Peyer's patch (tissue), 4 donors: ENCODE data around the gene KLF16. TPM values are rescaled to one million over a fixed set of nuclear protein-coding genes. Genes with fewer than 3 reads are reported as not detected.
"Not testable (repeated sequence)": the region's sequence is repeated elsewhere in the genome, so short reads cannot be mapped to it uniquely, and the experiment has no call there.

Experiments
- DNase-seq, 3 donors: peaks; one replicate each; pipeline ENCODE4 v3.0.0-alpha.2; 2017 to 2019
- H3K27ac ChIP-seq, 4 donors: fragments of 200-600 bp; sonication (generic); one replicate each; pipeline ENCODE4 v1.5.1; 2016 to 2019
- H3K27me3 ChIP-seq, 2 donors: fragments of 200-600 bp; sonication (generic); one replicate each; pipeline ENCODE4 v1.5.1; 2019
- H3K36me3 ChIP-seq, 3 donors: fragments of 200-600 bp; sonication (generic); one replicate each; pipeline ENCODE4 v1.5.1; 2016 to 2019
- H3K4me1 ChIP-seq, 4 donors: fragments of 200-600 bp; sonication (generic); one replicate each; pipeline ENCODE4 v1.5.1; 2016 to 2019
- H3K4me3 ChIP-seq, 4 donors: fragments of 200-600 bp; sonication (generic); 1 replicate in 3 of 4; 2 replicates in 1 of 4; pipeline ENCODE4 v1.5.1; 2016 to 2019; ENCODE audit warnings: mild to moderate bottlenecking in 1 of 4
- H3K9me3 ChIP-seq, 4 donors: fragments of 200-600 bp; sonication (generic); one replicate each; pipeline ENCODE4 v1.5.1; 2016 to 2019; ENCODE audit warnings: mild to moderate bottlenecking in 1 of 4
- POLR2A ChIP-seq, 2 donors: fragments of 450-650 bp; IDR thresholded peaks; one replicate each; pipeline ENCODE4 v1.5.1; 2017; ENCODE audit warnings: antibody characterized with exemption in 2 of 2, mild to moderate bottlenecking in 2 of 2, moderate library complexity in 2 of 2
- total RNA-seq, 4 donors: library from RNA; depleted of rRNA; stranded (reverse); fragments of >200 nt; gene quantifications; one replicate each; pipeline ENCODE4 v1.1.0, GENCODE V29; 2016
- TF ChIP-seq, protein P1 (sequence below), 6 experiments: fragments of 450-650 bp in 4 of 6; fragments of 200-600 bp in 2 of 6; sonication (generic) in 1 of 6; IDR thresholded peaks; one replicate each; pipeline ENCODE4 v1.5.1; 2017 to 2019; ENCODE audit warnings: antibody characterized with exemption in 6 of 6, mild to moderate bottlenecking in 3 of 6, moderate library complexity in 1 of 6

Gene KLF16
- total RNA-seq, 4 donors from 2014 or later: 10.3 to 18.2 (median 14.8) TPM

DNA sequence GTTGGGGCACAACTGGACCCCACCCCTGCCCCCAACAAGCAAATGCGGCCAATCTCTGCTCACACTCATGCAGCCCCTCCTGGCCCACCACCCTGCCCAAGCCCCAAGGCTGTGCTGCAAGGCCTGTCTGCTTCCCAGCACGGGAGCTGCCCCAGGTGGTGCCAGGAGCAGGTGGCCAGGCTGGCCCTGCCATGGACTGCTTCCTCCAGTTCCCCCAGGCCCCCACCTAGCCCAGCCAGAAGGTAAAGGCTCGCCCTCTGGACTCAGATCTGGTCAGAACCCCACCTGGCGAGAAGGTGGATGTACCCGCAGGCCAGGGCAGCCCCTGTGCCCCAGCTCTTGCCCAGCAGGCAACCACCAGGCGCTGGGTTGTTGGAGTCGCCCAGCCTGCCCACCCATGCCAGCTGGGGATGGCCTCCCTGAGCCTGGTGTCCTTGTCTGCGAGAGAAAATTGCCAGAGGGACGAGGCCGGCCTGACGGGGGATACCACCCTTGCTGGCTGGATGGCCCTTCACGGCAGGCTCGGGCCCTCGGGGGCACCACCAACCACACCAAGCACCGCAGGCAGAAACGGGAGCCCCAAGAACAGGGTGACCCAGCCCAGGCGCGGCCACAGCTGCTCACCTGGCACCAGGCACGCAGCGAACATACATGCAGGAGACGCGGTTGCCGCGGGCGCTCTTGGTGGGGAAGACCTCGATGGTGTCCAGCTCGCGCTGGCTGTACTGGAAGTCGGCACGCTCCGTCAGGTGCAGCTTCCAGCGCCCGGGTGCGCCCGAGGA lies 17.4 kb upstream of the KLF16 start:
- Histone ChIP-seq H3K27ac (peak overlapping the region in 2 of 4 donors; percentile 12 to 46), H3K9me3 (no peaks in the 10 kb centered on the region), H3K27me3 (no peaks in the 10 kb centered on the region), H3K4me1 (peaks cover 0 to 53% (median 30%) of the 10 kb centered on the region in 4 donors), H3K36me3 (peaks cover 0 to 8% (median 0%) of the 10 kb centered on the region in 3 donors), H3K4me3 (peak overlapping the region in 1 of 4 donors; percentile 34)
- no peak for DNase-seq
- TF ChIP-seq, protein P1, sequence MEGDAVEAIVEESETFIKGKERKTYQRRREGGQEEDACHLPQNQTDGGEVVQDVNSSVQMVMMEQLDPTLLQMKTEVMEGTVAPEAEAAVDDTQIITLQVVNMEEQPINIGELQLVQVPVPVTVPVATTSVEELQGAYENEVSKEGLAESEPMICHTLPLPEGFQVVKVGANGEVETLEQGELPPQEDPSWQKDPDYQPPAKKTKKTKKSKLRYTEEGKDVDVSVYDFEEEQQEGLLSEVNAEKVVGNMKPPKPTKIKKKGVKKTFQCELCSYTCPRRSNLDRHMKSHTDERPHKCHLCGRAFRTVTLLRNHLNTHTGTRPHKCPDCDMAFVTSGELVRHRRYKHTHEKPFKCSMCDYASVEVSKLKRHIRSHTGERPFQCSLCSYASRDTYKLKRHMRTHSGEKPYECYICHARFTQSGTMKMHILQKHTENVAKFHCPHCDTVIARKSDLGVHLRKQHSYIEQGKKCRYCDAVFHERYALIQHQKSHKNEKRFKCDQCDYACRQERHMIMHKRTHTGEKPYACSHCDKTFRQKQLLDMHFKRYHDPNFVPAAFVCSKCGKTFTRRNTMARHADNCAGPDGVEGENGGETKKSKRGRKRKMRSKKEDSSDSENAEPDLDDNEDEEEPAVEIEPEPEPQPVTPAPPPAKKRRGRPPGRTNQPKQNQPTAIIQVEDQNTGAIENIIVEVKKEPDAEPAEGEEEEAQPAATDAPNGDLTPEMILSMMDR (IDR thresholded peaks at IDR 0.05): no peak
- TF ChIP-seq POLR2A (IDR thresholded peaks at IDR 0.05): no peak

DNA sequence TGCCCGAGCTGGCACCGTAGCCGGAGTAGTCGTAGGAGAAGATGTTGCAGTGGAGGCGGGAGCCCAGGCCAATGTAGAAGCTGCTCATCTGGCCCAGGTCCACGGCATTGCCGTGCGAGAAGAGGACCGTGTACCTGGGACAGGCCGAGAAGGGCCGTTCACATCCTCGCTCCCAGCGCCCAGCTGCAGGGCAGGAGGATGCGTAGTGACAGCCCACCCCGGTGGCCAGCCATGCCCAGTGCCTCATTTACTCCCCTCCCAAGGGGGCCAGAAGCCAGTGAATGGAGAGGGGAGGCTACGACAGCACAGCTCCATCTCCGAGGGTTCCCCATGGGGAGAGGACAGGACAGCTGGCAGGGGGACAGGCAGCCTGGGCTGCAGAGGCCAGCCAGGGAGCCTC lies 16.6 kb upstream of the KLF16 start:
- H3K27me3 ChIP-seq, H3K27ac ChIP-seq, H3K36me3 ChIP-seq, H3K9me3 ChIP-seq, DNase-seq, H3K4me3 ChIP-seq: not testable (repeated sequence)
- H3K4me1 ChIP-seq: peaks cover 0 to 53% (median 30%) of the 10 kb centered on the region in 4 donors

DNA sequence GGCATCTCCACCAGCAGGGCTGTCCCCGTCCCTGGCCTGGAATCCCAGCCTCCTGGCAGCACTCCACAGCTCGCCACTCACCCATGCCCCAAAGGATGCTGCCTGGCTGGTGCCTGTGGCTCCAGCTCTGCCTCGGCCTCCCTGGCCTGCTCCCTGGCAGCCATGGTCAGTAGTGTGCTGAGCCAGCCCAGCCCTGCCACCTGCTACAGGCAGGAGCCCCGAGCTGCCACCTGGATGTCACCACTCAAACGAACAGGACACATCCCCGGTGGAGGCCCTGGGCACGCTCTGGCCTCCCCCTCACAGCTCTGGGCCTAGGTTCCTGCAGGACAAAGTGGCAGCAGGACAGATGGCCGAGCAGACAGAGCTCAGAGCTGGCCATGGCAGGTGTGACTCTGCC lies 15.2 kb upstream of the KLF16 start:
- not testable (repeated sequence) for DNase-seq, H3K27me3 ChIP-seq
- peaks cover 0 to 56% (median 28%) of the 10 kb centered on the region in 4 donors for H3K4me1 ChIP-seq

DNA sequence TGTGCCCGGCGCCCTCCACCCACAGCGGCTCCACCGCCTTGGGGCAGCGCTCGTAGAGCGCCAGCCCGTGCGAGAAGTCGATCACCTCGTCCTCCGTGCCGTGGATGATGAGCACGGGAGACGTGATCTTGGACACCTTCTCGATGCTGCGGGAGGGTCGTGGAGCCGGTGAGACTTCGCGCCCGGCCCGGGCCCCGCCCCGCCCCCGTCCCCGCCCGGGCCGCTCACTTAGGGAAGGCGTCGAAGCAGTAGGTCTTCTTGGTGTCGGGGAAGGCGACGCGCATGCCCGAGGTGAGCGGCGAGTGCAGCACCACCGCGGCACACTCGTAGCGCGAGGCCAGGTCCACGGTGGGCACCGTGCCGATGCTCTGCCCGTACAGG lies 13.9 kb upstream of the KLF16 start:
- Histone ChIP-seq H3K4me1 (peaks cover 0 to 55% (median 20%) of the 10 kb centered on the region in 4 donors), H3K36me3 (peaks cover 0 to 18% (median 0%) of the 10 kb centered on the region in 3 donors)

More for the DNA sequence above, 15.2 kb upstream of the KLF16 start:
- not testable (repeated sequence) for H3K9me3 ChIP-seq, H3K27ac ChIP-seq, H3K36me3 ChIP-seq, H3K4me3 ChIP-seq

DNA sequence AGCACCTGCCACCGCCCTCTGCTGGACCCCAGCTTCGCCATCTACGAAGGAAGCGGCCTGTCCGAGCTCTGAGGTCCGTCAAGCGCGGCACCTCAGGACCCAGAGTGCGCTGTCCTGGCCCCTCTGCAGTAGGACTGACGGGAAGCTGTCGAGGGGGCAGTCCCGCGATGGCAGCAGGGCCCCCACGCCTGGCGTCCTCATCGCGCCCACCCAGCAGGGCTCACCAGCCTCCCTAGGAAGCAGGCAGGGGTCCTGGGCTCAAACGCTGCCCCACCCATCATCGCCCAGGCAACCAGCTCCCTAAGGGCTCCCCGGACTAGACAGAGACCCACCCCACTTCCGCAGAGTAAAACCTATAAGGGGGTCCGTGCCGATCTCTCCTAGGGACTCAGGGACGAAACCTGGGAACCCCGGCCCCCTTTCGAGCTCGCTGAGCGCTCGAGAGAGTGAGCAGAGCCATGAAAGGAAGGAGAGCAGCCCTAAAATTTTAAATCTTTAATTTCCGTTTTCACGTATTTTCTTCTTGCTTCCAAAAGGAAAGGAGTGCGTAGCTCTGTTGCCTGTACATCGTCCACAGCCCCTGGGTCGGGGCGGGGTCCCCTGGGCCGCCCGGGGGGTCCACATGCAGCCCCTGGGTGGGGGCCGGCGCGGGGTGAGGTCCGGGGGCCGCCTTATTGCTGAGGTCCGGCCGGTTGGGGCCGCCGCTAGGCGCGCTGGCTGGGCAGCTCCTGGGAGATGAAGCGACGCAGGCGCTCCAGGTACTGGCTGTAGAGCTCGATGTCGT lies 13.3 kb upstream of the KLF16 start:
- Histone ChIP-seq H3K4me1 (peaks cover 0 to 49% (median 17%) of the 10 kb centered on the region in 4 donors), H3K36me3 (peaks cover 0 to 22% (median 0%) of the 10 kb centered on the region in 3 donors), H3K4me3 (peak overlapping the region; percentile 78 to 98 (median 85)), H3K27ac (peak overlapping the region; percentile 91 to 98 (median 94))
- not testable (repeated sequence) for DNase-seq, H3K27me3 ChIP-seq, H3K9me3 ChIP-seq

More for the DNA sequence above, 13.9 kb upstream of the KLF16 start:
- not testable (repeated sequence) for H3K27ac ChIP-seq, H3K4me3 ChIP-seq, H3K9me3 ChIP-seq, DNase-seq, H3K27me3 ChIP-seq

DNA sequence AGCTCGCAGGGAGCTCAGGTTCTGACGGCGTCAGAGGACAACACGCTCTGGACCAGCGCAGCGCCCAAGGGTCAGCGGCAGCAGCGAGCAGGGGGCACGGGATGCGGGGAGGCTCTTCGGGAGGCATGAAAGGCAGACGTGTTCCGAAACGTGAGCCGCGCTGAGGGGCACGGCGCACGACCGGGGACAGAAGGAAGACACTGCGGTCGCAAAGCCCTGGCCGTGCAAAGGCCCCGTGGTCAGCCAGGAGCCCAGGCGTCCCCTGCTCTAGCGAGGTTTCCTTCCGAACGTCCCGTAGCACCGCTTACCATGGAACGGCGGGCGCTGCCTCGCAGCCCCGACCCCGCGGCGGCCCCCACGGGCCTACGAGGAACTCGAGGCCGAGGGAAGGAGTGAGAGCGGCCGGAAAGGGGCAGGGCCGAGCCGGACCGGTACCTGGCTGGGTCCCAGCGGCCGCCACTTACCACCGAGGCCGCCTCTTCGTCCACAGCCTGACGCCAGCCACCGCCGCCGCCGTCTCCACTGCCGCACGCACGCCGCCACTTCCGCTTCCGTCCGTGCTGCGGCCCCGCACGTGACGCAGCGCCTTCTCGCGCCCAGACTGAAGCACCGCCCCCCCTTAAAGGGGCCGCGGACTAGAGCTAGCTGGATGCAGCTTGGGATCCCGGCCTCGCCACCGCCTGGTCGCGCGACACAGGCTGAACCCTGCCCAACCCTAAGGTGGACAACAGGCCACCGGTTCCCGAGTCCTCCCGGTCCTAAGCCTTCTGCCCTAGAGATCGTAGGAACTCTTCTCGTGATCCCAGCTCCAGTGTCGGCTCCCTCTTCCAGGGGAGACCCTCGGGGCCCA lies 12.5 kb upstream of the KLF16 start:
- Histone ChIP-seq H3K9me3 (no peaks in the 10 kb centered on the region), H3K27ac (peak overlapping the region; percentile 91 to 98 (median 94)), H3K4me1 (peaks cover 0 to 44% (median 16%) of the 10 kb centered on the region in 4 donors), H3K36me3 (peaks cover 0 to 30% (median 0%) of the 10 kb centered on the region in 3 donors), H3K4me3 (peak overlapping the region; percentile 78 to 98 (median 85)), H3K27me3 (no peaks in the 10 kb centered on the region)
- peak; percentile 87 to 91 for TF ChIP-seq POLR2A (IDR thresholded peaks at IDR 0.05)
- TF ChIP-seq, protein P1 (IDR thresholded peaks at IDR 0.05): no peak
- peak; percentile 94 to 97 (median 96) for DNase-seq

DNA sequence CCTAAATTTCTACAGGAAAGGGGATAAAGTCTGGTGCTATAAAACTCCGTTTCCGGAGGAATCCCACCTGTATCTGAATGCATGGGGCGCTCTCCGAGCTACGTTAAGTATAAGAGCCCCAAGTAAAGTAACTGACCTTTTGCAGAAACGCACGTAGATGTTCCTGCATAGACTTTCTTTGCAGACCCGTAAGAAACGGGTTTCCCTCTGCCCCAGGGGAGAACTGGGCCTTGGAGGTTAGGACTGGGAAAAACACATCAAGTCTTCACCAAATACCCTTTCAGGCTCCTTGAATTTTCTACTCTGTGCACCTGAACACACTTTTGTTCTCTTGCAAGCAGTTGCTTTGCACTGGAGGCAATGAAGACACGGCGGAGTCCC lies 11.9 kb upstream of the KLF16 start:
- DNase-seq, H3K9me3 ChIP-seq, H3K27me3 ChIP-seq: not testable (repeated sequence)
- Histone ChIP-seq H3K27ac (peak overlapping the region; percentile 91 to 98 (median 94)), H3K4me1 (peaks cover 0 to 37% (median 16%) of the 10 kb centered on the region in 4 donors), H3K4me3 (peak overlapping the region; percentile 78 to 98 (median 85)), H3K36me3 (peaks cover 0 to 29% (median 0%) of the 10 kb centered on the region in 3 donors)
